Natural killer cell (primary cell): ENCODE measurements around the gene IER5L. TPM values are rescaled to one million over a fixed set of nuclear protein-coding genes. Genes with fewer than 3 reads are reported as not detected.

Source experiments
- ATAC-seq, 3 donors: fragments of 150-1000 bp in 2 of 3; fragments of 200-7000 bp in 1 of 3; cut with Tn5 transposase; 1 replicate in 1 of 3; 2 replicates in 2 of 3; pipeline ENCODE4 v1.10.0; 2021; ENCODE audit warnings: mild to moderate bottlenecking in 2 of 3, moderate library complexity in 2 of 3
- DNase-seq, 2 donors: peaks; one replicate each; pipeline versions ENCODE4 v3.0.0 to v3.0.0-alpha.2; 2013 to 2021; ENCODE audit warnings: mixed read lengths in 1 of 2
- H3K27ac ChIP-seq: one replicate; pipeline ENCODE4 v1.5.1; 2013; ENCODE audit warnings: mild to moderate bottlenecking, low read length
- H3K27me3 ChIP-seq: one replicate; pipeline ENCODE4 v1.6.1; 2013; ENCODE audit warnings: low read length; ENCODE audit not compliant: control insufficient read depth, insufficient read depth
- H3K36me3 ChIP-seq: one replicate; pipeline ENCODE4 v1.6.1; 2013; ENCODE audit warnings: low read length; ENCODE audit not compliant: control insufficient read depth, insufficient read depth
- H3K4me1 ChIP-seq: one replicate; pipeline ENCODE4 v1.6.1; 2013; ENCODE audit warnings: low read length; ENCODE audit not compliant: control insufficient read depth, insufficient read depth
- H3K4me3 ChIP-seq: one replicate; pipeline ENCODE4 v1.5.1; 2013; ENCODE audit warnings: low read length
- H3K9me3 ChIP-seq: one replicate; pipeline ENCODE4 v1.6.1; 2013; ENCODE audit warnings: low read length; ENCODE audit not compliant: control insufficient read depth, insufficient read depth
- H3K27ac Mint-ChIP-seq, 2 donors: one replicate each; pipeline ENCODE4 v1.8.0; 2022; ENCODE audit warnings: mild to moderate bottlenecking in 2 of 2, mixed read lengths in 2 of 2, moderate library complexity in 1 of 2
- H3K27me3 Mint-ChIP-seq, 2 donors: one replicate each; pipeline ENCODE4 v1.8.0; 2022; ENCODE audit warnings: low read depth in 2 of 2, mixed read lengths in 2 of 2
- H3K36me3 Mint-ChIP-seq: one replicate; pipeline ENCODE4 v1.8.0; 2022; ENCODE audit warnings: mixed read lengths
- H3K4me1 Mint-ChIP-seq, 2 donors: one replicate each; pipeline ENCODE4 v1.8.0; 2022; ENCODE audit warnings: mixed read lengths in 2 of 2
- H3K4me3 Mint-ChIP-seq: one replicate; pipeline ENCODE4 v1.8.0; 2022; ENCODE audit warnings: mild to moderate bottlenecking, moderate library complexity, mixed read lengths
- H3K9me3 Mint-ChIP-seq, 2 donors: one replicate each; pipeline ENCODE4 v1.8.0; 2022; ENCODE audit warnings: mixed read lengths in 2 of 2
- CTCF ChIP-seq: fragments of 200-600 bp; IDR thresholded peaks from one replicate; pipeline ENCODE4 v1.8.0; 2022; ENCODE audit warnings: antibody characterized with exemption
- WGBS: methylation state at CpG from one replicate; pipeline ENCODE4 v1.1.7; 2013; ENCODE audit warnings: missing lambda C conversion rate; ENCODE audit not compliant: insufficient coverage; 5-methylcytosine and 5-hydroxymethylcytosine counted together
- intact Hi-C: fragments of 100-400 bp; cut with micrococcal nuclease; formaldehyde crosslinking; loops from one replicate; pipeline ENCODE4 v1.14.2; 2022
- total RNA-seq, 4 donors: library from RNA; stranded (reverse); fragments of 120-200 nt in 1 of 4; gene quantifications; one replicate each; pipeline versions ENCODE4 v1.2.3 to v1.2.4, GENCODE V29; 2013 to 2022

IER5L gene
- total RNA-seq, 3 donors from 2014 or later (not counting 1 experiment from before 2014, with no cell fraction given), result 1.4 to 3.9 (median 2.8) TPM

GRCh38 chr9:129182625-129183494 is 4.8 kb upstream of the IER5L start:
- Mint-ChIP-seq H3K4me1 (peaks cover 0 to 4% of the 10 kb centered on the region in 2 donors), H3K27me3 (no peaks in the 10 kb centered on the region), H3K4me3 (no peak overlapping the region), H3K36me3 (no peaks in the 10 kb centered on the region), H3K9me3 (no peaks in the 10 kb centered on the region), H3K27ac (no peak overlapping the region)
- no peak overlapping the region for H3K4me3 ChIP-seq
- DNase-seq (no peak), ATAC-seq (no peak)
- H3K27ac ChIP-seq, result no peak overlapping the region
- H3K27me3 ChIP-seq, result peaks cover 7% of the 10 kb centered on the region
- peaks cover 3% of the 10 kb centered on the region for H3K9me3 ChIP-seq
- peaks cover 5% of the 10 kb centered on the region for H3K4me1 ChIP-seq
- no peak for TF ChIP-seq CTCF
- intact Hi-C loops, result no loop called here
- no peaks in the 10 kb centered on the region for H3K36me3 ChIP-seq
- 89% methylated on average over 19 of the region's 20 CpGs for WGBS

DNA sequence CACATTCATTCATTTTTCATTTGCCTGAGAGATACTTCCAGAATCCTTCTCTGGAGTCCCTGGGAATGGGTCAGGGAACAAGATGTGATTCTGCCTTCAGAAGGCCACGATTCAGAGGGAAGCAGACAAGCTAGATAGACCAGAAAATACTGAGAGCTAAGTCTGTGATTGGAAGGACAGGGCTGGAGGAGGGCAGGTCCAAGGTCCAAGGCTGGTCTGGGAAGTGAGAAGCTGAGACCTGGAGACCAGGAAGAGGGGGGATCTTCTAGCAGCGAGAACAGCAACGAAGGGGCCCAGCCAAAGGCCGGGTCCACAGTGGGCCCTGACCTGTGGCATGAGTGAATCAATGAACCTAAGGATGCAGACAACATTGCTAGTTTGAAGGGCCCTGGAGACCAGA is 4.1 kb upstream of the IER5L start:
- 91% methylated on average over 4 of the region's 4 CpGs for WGBS
- H3K36me3 Mint-ChIP-seq, result no peaks in the 10 kb centered on the region
- no peak for ATAC-seq
- Histone ChIP-seq H3K9me3 (peaks cover 2% of the 10 kb centered on the region), H3K4me3 (no peak overlapping the region), H3K27me3 (peaks cover 7% of the 10 kb centered on the region), H3K27ac (no peak overlapping the region), H3K36me3 (no peaks in the 10 kb centered on the region), H3K4me1 (peaks cover 6% of the 10 kb centered on the region)
- peaks cover 0 to 6% of the 10 kb centered on the region in 2 donors for H3K4me1 Mint-ChIP-seq
- intact Hi-C loops, result no loop called here
- DNase-seq, result no peak
- H3K4me3 Mint-ChIP-seq, result no peak overlapping the region
- H3K27me3 Mint-ChIP-seq, result no peaks in the 10 kb centered on the region
- no peak overlapping the region for H3K27ac Mint-ChIP-seq
- no peaks in the 10 kb centered on the region for H3K9me3 Mint-ChIP-seq
- TF ChIP-seq CTCF, result no peak

DNA sequence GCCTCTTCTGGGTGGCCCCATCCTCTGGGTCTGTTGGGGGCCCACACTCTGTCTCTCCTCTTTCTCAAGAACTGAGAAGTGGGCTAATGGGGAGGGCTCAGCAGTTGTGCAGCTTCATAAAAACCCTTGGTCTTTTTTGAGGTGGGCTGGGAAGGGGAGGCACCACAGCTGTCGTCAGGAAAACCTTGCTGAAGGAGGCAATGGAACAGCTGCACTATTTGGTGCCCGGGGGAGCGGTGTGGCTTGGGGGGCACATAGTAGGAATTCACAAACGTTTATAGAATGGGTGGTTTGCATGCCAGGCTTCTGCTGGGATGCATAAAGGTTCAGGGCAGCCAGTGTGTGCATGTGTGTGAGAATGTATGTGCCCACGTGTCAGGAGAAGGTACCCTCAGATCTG is 3.2 kb upstream of the IER5L start:
- peaks cover 0 to 11% of the 10 kb centered on the region in 2 donors for H3K4me1 Mint-ChIP-seq
- H3K27ac Mint-ChIP-seq, result no peak overlapping the region
- intact Hi-C loops, result no loop called here
- DNase-seq, result no peak
- no peaks in the 10 kb centered on the region for H3K36me3 ChIP-seq
- no peaks in the 10 kb centered on the region for H3K27me3 Mint-ChIP-seq
- H3K27ac ChIP-seq, result no peak overlapping the region
- no peak overlapping the region for H3K4me3 ChIP-seq
- no peaks in the 10 kb centered on the region for H3K9me3 ChIP-seq
- H3K36me3 Mint-ChIP-seq, result no peaks in the 10 kb centered on the region
- no peak for ATAC-seq
- no peaks in the 10 kb centered on the region for H3K9me3 Mint-ChIP-seq
- TF ChIP-seq CTCF, result no peak
- H3K4me3 Mint-ChIP-seq, result no peak overlapping the region
- peaks cover 15% of the 10 kb centered on the region for H3K4me1 ChIP-seq
- H3K27me3 ChIP-seq, result peaks cover 7% of the 10 kb centered on the region
- WGBS, result 79% methylated on average over 5 of the region's 5 CpGs
